ENCODE measurements around the gene NRXN3.

NRXN3 gene

DNA sequence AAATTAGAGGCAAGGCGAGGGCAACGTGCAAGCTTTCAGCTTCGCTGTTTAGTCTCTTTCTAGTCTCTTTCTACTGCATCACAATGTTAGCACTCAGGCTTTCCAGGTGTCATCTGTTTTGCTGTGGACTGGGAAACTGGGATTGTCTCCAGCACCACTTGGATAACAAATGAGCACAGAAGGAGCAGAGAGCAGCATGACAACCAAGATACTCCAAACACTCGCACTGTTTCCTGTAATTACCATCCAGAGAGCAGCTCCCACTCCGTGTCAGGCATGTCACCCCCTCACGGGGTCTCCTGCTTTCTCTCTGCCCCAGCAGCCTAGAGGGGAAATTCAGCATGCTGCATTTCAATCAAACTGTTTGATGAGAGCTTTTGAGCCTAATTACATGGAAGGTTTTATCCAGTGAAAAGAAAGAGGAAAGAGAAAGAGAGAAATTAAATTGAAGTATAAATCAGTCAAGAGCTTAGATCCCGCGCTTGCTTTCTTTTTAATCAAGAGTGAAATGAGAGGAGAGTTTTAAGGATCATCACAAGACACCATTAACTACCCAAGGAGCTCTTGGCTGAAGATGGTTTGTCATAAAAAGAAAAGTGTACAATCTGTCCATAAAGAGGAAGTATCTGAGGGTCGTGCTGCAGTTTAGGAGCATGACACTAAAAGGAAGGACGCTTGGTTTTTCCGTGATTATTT is 1123.5 kb downstream of the NRXN3 start:
- no peak for DNase-seq (ENCODE audit: low read depth)

DNA sequence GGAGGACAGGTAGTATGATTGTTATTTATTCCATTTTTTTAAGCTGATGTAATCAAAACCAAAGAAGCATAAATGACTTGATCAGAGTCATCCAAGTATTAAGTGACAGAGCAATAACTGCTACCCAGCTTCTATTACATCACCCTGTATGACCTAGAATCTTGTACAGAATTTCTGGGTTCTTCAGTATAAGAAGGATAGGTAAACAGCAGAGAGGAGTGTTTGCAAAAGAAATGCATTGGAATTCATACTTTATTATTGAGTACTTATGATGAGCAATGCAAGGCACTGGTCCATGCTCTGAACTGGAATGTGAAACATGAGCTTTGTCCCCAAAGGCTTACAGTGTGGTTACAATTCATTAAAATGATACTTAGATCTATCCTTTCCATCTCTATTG is 1124.3 kb downstream of the NRXN3 start:
- no peak for DNase-seq (ENCODE audit: low read depth)

DNA sequence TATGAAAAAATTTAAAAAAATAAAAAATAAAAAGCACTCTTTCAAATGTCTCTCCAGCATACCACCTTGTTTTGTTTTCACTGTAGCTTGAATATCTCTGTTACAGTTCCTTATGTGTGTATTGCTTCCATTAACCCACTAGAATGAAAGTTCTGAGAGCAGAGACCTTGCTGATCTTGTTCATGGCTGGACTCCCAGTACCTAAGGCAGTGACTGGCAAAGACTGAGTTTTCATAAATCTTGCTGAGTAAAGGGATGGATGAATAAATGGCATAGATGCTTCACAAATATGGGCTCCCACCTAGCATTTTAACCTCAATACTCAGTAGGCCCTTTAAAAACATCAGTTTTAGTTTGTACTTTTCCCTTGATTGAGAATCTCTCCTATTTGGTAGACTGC is 1125.2 kb downstream of the NRXN3 start:
- DNase-seq (ENCODE audit: low read depth), result no peak

DNA sequence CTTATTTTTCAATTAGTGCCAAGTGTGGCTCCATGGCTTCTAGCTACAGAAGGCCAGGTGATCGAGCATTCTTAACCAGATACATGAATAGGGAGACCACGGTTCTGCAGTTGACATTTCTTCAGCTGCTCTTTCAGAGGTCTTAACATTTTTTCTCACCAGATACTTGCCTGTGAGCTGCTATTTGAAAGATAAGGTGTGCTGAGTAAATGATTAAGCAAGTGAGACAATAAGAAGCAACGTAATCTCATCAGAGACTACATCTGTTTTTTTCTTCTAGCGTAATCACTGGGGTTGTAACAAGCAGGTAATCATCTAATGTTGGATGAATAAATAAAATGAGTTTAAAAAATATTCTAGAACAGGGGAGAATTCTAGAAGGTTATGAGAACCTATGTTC is 1128.2 kb downstream of the NRXN3 start:
- no peak for DNase-seq (ENCODE audit: low read depth)

DNA sequence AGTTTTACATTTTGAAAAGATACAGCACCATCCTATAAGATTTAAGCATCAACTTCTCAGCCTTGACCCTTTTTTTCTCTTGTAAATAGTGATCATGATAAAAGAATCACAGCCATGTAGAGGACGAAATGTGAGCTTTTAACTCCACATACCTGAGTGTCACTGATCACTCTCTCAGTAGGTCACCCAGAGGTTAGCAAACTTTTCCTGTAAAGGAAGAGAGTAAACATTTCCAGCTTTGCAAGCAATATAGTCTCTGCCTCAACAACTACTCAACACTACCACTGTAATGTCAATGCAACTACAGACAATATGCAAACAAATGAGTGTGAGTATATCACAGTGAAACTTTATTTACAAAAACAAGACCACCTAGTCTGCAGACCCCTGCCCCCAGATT is 1129.0 kb downstream of the NRXN3 start:
- no peak for DNase-seq (ENCODE audit: low read depth)

DNA sequence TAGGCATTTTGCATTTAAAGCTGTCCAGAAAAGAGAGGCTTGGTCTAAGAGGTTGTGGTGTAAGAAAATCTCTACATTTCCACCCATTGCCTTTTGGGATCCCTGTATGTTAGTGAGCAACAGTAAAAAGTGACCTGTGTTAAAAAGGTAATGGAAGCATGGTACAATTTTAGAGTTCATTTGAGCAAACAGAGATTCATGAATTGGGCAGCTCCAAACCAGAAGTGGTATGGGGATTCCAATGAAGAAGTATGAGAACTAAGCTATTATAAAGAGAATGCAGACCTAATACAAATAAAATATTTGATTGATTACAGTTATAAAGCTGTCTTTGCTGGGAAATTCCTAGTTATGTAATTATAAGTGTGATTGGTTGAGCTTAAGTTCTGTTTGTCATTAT is 1134.1 kb downstream of the NRXN3 start:
- no peak for DNase-seq (ENCODE audit: low read depth)

DNA sequence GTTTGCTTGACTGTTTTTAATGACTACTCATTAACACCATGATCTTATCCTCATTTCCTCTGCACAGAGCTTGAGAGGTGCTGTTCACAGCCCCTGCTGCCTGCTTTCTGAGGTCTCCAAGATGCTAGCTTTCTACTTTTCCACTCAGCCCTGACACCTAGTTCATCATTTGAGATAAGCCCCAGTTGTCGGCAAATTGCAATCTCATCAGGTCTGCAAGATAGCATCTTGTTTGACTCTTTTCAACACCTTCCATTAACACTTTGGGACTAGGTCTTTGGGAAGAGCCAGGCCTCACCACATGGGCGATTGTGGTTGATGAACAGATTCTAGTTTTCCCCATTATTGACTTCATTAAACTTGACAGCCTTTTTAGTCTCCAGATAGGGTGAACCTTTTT is 1136.4 kb downstream of the NRXN3 start:
- DNase-seq (ENCODE audit: low read depth), result no peak

DNA sequence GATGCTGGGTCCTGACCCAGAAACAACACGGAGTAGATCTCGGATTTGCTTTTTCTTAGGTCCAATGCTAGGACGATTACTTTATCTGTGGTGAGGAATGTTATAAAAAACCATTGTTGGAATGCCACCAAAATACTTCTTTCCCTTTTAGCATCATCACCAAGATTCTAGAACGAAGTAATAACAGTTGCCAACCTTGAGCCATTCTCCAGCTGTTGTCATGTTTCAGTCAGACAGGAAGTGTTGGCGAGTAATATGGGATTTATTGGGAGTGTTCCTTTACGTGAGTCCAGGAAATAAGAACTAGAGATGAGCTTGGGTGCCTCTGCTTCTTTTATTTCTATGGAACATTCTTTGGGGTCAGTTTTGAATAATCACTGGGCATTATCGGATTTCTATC is 1148.2 kb downstream of the NRXN3 start:
- DNase-seq (ENCODE audit: low read depth), result no peak

DNA sequence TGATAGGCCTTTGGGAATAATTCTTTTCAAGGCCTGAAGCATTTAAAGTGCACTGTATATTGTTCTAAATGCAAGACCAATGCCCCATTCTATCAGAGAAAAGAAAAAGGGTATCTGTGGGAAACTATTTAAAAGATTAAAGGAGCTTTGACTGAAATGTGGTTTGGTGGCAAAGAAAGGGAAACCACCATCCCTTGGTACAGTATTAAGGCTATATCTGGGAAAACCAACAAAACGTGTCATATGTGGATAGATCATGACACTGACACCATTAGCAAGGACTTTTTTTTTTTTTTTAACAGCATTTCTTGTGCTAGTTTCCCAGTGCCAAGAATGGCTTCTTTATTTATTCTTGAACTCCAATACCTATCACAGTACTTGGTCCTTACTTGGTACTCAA is 1150.4 kb downstream of the NRXN3 start:
- DNase-seq (ENCODE audit: low read depth), result no peak

DNA sequence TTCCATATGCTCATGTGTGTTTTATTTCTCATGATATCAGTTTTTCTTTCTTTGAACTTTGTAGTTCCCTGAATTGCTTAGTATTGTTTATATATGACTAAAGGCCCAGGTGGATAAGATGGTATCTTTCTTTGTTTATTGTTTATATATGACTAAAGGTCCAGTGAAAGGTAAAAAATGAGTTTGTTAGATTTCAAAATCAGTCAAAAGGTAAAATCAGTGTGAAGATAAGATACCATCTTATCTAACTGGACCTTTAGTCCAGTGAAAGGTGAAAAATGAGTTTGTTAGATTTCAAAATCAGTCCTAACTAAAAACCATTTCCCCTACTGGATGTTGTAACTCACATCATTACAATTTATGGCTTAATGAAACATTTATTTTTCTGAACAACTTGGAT is 1150.9 kb downstream of the NRXN3 start:
- no peak for DNase-seq (ENCODE audit: low read depth)

DNA sequence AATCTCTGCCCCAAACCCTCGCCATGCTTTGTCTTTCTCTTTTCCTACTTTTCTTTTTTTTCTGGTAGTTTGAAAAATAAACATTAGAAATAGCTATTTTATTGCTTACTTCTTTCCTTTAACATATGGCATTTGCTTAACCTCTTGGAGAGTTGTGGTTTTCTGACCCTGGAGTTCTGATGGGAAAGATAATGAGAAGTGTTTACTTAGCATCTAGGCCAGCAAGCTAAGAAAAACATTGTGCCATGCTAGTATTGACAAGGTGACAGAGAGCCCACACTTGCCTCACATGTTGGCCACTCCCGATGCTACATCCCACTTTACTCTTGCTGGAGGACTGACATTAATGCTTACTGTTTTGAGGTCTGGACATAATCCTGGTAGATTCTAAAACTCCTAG is 1154.9 kb downstream of the NRXN3 start:
- DNase-seq (ENCODE audit: low read depth), result no peak

DNA sequence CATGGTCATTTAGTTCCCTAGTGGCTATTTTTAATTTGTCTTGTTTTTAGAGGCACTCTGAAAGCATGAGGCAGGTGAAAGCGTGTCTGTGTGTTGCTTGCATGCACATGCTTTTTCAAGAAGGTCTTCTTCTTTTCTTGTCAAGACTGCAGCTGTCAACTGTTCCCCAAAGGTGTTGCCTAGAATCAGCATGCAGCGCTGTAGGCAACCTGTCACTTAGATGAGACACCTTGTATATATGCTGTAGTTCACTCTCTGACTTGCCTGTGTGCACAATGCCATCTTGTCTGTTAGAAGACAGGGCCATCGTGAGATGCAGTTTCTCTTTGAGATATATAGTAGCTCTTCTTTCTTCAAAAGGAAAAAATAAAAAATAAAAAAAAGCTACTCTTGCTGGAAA is 1155.4 kb downstream of the NRXN3 start:
- DNase-seq (ENCODE audit: low read depth), result no peak

DNA sequence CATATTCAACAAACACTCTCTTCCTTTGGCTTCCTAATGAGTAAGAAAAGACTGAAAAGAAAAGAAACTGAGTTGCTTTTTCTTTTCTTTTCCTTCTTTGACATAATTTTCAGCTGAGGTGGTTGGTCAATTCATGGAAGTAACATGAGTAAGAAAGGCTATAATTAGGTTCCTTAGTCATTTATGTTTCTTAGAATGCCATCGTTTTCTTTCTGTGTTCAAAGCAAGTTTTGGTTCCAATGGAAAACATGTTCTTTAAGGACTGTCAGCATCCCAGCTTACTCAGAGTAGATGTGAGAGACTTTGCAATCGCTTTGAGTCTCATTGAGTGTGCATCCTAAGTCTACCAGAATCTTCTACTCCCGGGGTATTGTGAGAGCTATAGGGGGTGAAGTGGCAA is 1158.7 kb downstream of the NRXN3 start:
- DNase-seq (ENCODE audit: low read depth), result no peak

DNA sequence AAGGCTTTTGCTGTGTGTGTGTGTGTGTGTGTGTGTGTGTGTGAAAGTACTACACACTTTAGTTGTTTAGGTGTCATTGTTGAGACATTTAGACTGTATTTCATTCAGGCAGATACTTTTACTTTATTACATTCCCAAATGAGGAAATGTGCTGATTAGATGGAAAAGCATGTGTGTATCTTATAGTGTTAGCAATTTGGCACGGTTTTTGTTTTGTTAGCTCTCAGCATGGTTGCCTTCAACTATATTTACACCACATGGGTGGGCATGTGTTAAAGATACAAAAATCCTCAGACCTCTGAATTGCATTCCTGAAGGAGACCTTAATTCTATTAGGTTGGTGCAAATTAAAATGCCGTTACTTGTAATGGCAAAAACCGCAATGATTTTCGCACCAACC is 1161.7 kb downstream of the NRXN3 start:
- DNase-seq (ENCODE audit: low read depth), result no peak

DNA sequence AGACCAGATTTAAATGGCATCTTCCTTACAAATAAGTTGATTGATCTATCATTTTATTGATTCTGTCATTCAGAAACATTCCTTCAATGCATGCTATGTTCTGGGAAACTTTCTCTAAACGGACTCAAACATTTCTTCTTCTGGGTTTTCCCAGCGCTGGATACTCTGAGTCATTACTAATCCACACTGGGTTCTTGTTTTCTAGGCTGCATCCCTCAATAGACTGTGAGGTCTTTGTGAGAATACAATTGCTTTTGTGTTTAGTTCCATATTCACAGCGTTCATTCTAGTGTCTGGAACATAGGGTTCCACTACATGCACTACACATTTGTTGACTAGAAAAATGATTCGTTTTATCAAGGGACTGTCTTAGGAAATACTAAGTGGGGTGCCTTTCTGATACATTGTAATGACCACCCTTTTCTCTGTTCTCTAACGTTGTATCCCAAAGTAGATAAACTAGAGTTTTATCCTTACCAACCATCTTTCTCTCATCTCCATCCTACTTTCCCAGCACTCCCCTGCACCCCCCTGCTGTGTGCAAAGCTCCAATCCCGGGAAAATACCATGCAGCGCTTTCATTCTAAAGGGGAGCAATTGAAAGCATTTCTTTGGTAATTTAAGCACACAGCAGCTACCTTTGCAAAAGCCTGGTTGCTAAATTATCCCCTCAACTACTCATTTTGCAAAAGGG is 1162.5 kb downstream of the NRXN3 start:
- DNase-seq (ENCODE audit: low read depth), result no peak

DNA sequence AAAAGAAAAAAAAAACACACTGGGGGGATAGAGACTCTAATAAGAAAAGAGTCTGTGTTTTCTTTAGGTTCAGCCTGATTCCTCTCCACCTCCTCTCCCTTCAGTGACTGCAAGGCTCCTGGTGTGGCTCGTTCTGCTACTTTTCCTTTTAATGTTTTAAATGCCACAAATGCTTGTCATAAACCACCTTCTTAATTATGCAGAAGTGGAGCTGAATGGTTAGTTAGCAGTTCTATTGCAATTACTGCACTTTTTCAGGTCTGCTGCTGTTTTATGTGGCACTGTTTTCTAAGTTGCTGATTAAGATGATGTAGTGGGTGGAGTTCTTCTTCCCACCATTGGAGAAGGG is 1163.0 kb downstream of the NRXN3 start:
- DNase-seq (ENCODE audit: low read depth), result no peak

DNA sequence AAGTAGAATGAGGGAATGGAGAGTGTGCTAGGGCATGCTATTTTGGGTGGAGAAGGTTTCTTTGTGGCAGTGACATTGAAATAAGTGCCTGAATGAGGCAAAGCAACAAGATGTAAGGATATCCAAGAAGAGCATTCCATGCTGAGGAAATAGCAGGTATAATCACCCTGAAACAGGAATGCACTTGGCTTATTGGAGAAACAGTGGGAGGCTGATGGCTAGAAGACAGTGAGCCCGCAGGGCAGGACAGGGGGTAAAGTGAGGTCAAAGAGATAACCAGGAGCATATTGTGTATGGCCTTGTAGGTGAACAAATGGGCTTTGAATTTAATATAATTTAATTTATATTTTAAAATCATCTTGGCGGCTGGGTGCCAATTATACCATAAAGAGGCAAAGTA is 1164.1 kb downstream of the NRXN3 start:
- DNase-seq (ENCODE audit: low read depth), result no peak

DNA sequence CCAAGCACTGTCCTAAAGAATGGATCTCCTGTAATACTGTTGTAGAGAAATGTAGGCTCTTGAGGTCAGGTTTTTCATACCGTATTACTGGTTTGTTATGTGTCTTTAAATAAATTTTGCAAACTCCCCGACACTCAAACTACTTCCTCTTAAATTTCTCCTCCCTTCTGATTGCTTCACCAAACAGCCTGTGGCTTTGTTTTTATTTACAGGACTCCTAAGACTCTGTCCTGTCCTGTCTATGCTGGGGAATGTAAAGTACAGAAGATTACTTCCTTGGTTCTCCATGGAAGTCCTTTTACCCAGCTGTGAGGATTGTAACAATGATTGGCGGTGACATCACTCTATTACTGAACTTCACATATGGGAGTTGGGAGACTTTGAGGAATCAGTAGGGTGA is 1167.6 kb downstream of the NRXN3 start:
- DNase-seq (ENCODE audit: low read depth), result no peak

DNA sequence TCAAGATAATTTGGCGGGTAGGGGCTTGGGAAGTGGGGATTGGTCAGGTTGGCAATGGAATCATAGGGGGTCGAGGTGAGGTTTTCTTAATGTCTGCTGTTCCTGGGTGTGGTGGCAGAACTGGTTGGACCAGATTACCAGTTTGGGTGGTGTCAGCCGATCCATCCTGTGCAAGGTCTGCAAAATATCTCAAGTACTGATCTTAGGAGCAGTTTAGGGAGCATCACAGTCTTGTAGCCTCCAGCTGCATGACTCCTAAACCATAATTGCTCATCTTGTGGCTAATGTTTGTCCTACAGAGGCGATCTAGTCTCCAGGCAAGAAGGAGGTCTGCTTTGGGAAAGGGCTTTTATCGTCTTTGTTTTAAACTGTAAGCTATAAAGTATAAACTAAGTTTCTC is 1172.8 kb downstream of the NRXN3 start:
- no peak for DNase-seq (ENCODE audit: low read depth)

DNA sequence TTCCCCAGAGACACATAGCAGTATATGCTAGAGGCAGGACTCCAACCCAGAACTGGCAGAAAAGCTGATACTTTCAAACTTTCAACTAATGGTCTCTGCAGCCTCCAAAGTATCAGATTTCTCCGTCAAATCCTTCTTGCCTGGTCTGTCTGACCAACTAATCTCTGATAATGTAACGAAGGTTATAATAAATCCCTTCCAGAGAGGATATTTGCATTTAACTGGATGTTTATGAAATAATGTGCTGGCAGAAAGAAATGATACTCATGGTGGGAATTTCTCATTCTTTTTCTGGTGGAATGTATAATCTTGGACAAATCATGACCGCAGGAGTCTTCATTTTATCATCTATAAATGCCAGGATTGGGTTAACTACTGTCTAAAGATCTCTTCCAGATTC is 1180.8 kb downstream of the NRXN3 start:
- no peak for DNase-seq (ENCODE audit: low read depth)

DNA sequence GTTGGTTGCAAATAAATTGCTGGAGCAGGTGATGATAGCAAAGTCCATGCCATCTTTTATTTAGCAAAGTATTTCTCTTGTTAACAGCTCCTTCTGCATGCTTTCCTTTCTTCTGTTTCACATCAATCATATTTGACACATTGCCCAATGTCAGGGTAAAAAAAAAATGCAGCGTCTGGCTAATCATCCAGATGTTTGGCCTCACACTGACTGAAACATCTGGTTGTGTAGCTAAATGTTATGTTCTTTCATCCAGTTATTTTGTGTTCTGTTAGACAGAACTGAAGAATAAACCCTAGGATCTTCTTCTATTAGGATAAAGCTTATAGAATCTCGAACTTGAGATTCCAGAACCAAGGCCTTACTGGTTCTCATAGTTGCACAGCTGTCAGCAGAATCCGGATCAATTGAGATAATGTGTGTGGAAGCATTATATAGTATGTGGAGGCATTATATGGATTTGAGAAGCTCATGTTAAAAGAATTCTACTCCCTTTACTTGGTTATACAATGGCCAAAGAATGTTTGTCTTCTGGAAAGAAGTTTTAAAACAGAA is 1182.0 kb downstream of the NRXN3 start:
- no peak for DNase-seq (ENCODE audit: low read depth)

DNA sequence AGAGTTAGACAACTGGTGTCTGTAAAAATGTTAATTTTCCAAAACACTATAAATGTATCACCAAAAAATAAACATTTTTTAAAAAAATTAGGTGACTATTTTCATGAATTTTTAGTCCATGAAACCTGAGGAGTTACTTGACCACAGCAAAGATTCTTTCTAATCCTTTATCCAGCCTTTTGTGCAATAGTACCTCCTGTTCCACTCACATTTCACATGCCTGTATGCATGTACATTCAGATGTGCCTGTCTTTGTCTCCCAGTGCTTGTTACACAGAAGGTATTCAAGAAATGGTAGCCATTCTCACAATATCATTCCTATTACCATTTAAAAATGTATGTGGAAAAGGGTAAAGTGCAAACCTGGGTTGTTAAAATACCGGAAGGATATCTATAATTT is 1184.2 kb downstream of the NRXN3 start:
- no peak for DNase-seq (ENCODE audit: low read depth)

DNA sequence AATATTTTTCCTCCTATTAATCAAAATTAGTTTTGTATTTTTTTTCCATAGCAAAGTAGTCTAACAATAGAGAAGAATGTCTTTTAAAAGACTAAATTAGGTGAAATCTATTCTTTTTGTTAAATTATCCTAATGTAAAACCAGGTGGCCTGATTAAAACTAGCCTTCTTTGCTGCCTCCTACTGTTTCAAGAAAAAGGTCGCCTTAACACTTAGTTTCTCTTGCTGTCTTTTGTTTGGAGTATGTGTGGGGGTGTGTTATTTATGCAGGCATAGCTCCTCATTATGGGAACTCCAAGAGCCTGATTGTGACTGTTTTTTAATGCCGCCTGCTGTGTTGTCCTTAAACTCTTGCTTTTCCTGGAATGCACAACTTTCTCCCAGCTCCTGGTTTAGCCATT is 1185.9 kb downstream of the NRXN3 start:
- no peak for DNase-seq (ENCODE audit: low read depth)

DNA sequence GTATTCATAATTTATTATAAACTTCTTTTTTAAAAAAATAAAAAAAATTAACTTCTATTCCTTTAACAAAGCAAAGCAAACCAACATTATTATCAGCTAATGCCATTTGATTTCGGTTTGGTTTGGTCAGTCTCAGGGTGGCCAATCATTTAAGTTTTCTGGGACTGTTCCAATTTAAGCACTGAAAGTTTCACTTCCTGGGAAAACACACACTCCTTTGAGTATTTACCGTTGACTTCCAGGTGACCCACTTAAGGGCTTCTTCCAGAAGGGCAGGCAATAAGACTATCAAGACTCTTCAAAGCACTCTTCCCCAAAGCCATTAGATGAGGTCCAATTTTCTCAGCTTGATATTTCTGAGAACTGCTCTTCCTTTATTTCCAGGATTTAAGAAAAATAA is 1187.1 kb downstream of the NRXN3 start:
- no peak for DNase-seq (ENCODE audit: low read depth)

Measured in HS-5 (cell line).